ENCODE results near the gene NOL7.

The NOL7 gene

DNA sequence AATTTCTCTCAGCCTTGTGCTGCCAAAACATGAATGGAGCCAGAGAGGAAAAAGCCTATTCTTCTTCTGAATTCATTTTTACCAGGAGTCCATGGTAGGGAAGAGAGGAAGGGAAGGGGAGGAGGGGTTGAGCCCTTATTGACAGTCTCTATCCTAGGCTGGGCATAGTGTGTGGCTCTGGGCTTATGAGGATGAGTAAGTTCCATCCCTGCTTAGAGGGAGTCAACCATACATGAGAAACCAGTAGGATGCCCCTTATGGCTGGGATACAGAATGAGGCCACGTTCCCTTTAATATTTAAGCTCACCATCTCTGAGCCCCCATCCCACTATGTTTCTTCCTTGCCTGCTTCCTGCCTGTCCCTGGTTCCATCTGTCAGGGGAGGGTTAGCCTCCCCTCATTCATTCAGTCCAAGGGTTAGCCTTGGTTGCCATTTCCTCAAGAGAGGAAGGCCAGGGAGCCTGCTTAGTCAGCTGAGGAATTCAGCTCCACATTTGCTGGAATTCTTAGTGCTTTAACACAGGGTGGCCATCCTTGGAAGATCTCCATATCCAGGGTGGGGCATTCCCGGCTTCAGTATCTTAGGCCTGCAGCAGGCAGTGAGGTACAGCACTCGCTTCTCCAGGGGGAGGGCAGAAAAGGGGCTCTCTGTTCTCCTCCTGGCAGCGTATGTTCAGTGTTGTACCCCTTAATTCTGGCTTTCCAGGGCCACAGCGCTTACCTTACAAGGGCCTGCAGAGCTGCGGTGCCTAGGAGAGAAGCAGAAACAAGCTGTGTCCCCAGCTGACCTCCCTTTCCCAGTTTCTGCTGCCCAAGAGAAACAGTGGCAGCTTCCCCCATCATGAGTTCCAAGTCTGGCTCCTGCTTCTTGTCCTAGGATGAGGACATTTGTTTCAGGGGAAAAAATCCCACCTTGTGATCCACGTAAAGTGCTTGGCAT is 28.3 kb upstream of the NOL7 start:
- H3K27ac Mint-ChIP-seq: no peak overlapping the region
- H3K4me1 Mint-ChIP-seq (ENCODE audit: low read depth): no peaks in the 10 kb centered on the region
- no peaks in the 10 kb centered on the region for H3K9me3 Mint-ChIP-seq
- H3K4me3 Mint-ChIP-seq: no peak overlapping the region
- peaks cover 24% of the 10 kb centered on the region for H3K36me3 Mint-ChIP-seq (ENCODE audit: low read depth)
- no peaks in the 10 kb centered on the region for H3K27me3 Mint-ChIP-seq

DNA sequence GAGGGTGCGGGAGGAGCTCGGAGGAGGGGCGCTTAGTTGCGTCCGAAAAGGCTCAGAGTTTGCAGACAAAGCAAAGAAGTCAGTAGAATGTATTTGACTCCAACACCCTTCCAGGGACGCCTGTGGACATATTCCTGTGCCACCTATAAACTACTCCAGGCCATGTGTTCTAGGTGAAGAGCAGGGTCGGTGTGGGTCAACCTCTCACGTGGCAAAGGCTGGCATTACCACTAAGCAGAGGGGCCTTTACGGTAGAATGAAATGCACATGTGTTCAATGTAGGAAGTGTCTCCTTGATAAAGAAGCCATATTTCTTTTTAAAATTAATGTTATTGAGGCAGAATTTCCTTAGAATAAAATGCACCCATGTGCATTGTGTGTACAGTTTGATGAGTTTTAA is 25.3 kb upstream of the NOL7 start:
- Mint-ChIP-seq H3K27ac (no peak overlapping the region), H3K27me3 (no peaks in the 10 kb centered on the region), H3K4me1 (ENCODE audit: low read depth) (no peaks in the 10 kb centered on the region), H3K4me3 (no peak overlapping the region), H3K9me3 (no peaks in the 10 kb centered on the region), H3K36me3 (ENCODE audit: low read depth) (peaks cover 19% of the 10 kb centered on the region)

DNA sequence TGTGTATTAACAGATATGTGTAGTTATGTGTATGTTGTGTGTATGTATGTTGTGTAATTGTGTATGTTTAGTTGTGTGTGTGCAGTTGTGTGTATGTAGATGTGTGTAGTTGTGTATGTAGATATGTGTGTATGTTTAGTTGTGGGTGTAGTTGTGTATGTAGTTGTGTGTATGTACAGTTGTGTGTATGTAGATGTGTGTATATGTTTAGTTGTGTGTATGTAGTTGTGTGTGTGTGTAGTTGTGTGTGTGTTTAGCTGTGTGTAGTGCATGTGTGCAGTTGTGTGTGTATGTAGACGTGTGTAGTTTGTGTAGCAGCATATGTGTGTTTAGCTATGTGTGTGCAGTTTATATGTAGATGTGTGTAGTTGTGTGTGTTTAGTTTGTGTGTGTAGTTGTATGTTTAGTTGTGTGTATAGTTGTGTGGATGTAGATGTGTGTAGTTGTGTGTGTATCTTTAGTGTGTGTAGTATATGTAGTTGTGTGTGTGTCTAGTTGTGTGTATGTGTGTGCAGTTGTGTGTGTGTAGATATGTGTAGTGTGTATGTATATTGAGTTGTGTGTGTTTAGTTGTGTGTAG is 24.5 kb upstream of the NOL7 start:
- no peak overlapping the region for H3K27ac Mint-ChIP-seq
- no peaks in the 10 kb centered on the region for H3K9me3 Mint-ChIP-seq
- H3K27me3 Mint-ChIP-seq: no peaks in the 10 kb centered on the region
- no peaks in the 10 kb centered on the region for H3K4me1 Mint-ChIP-seq (ENCODE audit: low read depth)
- no peak overlapping the region for H3K4me3 Mint-ChIP-seq
- peaks cover 15% of the 10 kb centered on the region for H3K36me3 Mint-ChIP-seq (ENCODE audit: low read depth)

DNA sequence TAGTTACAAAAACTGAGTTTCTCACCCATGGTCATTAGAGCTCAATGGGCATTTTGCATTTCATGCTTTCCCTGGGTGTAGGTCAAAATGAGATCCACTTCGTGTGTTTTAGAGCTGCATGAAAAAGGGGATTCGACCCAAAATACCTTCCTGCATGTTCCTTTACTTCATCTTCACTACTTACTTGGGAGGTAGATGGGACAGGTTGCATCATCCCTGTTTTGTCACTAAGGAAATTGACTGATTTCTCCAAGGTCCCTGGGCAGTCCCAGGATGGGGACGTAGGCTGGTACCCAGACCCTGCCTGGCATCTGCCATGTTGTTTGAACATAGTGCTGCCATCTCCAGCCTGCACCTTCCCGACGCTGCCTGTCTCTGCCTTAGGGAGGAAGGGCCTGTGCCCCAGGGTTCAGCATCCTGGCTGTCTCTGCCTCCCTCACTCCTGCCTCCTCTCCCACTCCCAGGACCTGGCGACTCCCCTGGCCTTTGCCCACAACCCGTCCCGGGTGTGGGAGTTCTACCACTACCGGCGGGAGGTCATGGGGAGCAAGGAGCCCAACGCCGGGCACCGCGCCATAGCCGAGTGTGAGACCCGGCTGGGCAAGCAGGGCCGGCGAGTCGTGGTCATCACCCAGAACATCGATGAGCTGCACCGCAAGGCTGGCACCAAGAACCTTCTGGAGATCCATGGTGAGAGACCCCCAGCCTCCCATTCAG is 23.8 kb upstream of the NOL7 start:
- Mint-ChIP-seq H3K9me3 (no peaks in the 10 kb centered on the region), H3K36me3 (ENCODE audit: low read depth) (peaks cover 18% of the 10 kb centered on the region), H3K4me3 (no peak overlapping the region), H3K27me3 (no peaks in the 10 kb centered on the region), H3K4me1 (ENCODE audit: low read depth) (no peaks in the 10 kb centered on the region), H3K27ac (no peak overlapping the region)

DNA sequence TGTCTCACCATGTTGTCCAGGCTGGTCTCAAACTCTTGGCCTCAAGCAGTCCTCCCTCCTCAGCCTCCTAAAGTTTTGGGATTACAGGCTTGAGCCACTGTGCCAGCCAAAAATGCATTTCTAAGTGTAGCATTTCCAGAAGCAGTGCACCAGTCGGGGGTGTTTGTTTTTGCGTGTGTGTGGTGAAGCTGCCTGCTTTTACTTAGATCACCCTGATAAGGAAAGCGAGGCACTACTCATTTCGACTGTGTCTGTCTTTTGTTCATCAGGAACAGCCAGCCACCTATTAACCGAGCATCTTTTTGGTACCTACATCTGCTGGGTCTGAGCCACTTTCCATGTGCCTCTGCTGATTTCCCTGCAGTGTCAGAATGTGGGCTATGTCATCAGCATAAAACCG is 22.0 kb upstream of the NOL7 start:
- Mint-ChIP-seq H3K9me3 (no peaks in the 10 kb centered on the region), H3K27me3 (no peaks in the 10 kb centered on the region), H3K4me3 (no peak overlapping the region), H3K27ac (no peak overlapping the region), H3K4me1 (ENCODE audit: low read depth) (no peaks in the 10 kb centered on the region), H3K36me3 (ENCODE audit: low read depth) (peaks cover 20% of the 10 kb centered on the region)

DNA sequence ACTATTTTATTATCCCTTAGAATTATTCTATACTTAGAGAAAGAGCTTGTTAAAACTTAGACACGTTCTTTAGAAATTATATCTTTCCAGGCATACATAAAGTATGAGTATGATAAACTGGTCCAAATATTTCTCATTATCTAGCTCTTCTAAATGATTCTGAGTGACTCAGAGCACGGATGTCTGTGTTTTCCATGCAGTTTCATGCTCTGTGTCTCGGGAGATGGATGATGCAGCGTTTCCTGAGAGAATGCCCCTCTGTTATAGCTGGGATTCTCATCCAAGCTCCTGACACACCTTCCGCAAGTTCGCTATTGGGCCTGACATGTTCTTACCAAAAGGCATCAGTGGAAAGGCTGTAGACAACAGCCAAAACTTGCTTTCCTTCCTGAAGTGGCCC is 21.4 kb upstream of the NOL7 start:
- Mint-ChIP-seq H3K4me3 (no peak overlapping the region), H3K27ac (no peak overlapping the region), H3K4me1 (ENCODE audit: low read depth) (no peaks in the 10 kb centered on the region)

DNA sequence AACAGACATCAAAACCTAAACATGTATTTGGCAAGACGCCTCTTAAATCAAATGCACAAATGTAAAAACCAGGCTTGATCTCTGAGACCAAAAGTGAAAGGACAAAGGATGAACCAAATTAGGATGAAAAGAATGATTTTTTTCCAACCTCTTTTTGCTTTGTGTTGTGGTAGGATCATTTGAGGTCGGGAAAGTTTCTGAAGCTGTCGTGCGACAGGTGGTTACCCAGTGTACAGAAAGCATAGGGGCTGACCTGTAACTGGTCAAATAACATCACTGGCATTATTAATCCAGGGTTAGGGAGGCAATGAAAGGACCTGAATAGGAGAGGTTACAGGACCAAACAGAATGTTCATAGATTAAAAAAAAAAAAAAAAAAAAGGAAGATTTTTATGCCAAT is 18.1 kb upstream of the NOL7 start:
- no peaks in the 10 kb centered on the region for H3K27me3 Mint-ChIP-seq
- no peak overlapping the region for H3K4me3 Mint-ChIP-seq
- H3K9me3 Mint-ChIP-seq: no peaks in the 10 kb centered on the region
- no peaks in the 10 kb centered on the region for H3K4me1 Mint-ChIP-seq (ENCODE audit: low read depth)
- peaks cover 24% of the 10 kb centered on the region for H3K36me3 Mint-ChIP-seq (ENCODE audit: low read depth)
- H3K27ac Mint-ChIP-seq: no peak overlapping the region

More for the DNA sequence above, 21.4 kb upstream of the NOL7 start:
- Mint-ChIP-seq H3K27me3 (no peaks in the 10 kb centered on the region), H3K36me3 (ENCODE audit: low read depth) (peaks cover 21% of the 10 kb centered on the region), H3K9me3 (no peaks in the 10 kb centered on the region)

DNA sequence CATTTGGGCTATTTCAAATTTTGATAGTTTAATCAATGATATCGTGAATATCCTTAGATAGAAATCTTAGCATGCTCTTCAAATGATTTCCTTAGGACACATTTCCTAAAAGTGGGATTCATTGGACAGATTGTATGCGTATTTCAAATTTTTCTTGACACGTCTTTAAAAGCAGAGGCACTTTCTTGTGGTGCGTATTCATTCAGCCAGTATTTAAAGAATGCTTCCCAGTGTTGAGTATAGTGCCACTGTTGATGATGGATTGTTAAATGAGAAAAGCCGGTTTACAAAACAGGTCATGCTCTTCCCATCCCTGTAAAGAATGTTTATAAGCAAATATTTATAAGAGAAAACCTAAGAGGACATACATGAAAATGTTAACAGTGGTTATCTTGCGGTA is 15.1 kb upstream of the NOL7 start:
- no peaks in the 10 kb centered on the region for H3K9me3 Mint-ChIP-seq
- peaks cover 35% of the 10 kb centered on the region for H3K36me3 Mint-ChIP-seq (ENCODE audit: low read depth)
- no peaks in the 10 kb centered on the region for H3K27me3 Mint-ChIP-seq
- H3K27ac Mint-ChIP-seq: no peak overlapping the region
- no peak overlapping the region for H3K4me3 Mint-ChIP-seq
- H3K4me1 Mint-ChIP-seq (ENCODE audit: low read depth): no peaks in the 10 kb centered on the region

DNA sequence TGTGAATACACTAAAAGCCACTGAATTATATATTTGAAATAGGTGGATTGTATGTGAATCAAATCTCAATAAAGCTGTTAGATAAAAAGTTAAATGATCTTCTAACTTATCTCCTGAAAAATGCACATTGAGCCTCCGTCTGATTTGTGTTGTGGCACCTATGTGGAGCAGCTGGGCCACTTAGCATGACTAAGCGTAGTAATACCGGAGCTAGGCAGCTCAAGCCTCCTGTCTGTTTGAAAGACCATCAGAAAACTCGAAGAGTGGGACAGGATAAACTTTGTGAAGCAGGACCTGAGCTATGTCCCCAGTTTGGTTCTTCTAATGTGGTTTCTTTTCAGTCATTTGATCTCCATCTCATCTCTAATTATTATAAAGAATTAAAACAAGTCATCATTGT is 11.0 kb upstream of the NOL7 start:
- no peak overlapping the region for H3K27ac Mint-ChIP-seq
- no peaks in the 10 kb centered on the region for H3K4me1 Mint-ChIP-seq (ENCODE audit: low read depth)
- H3K27me3 Mint-ChIP-seq: no peaks in the 10 kb centered on the region
- H3K9me3 Mint-ChIP-seq: no peaks in the 10 kb centered on the region
- H3K4me3 Mint-ChIP-seq: no peak overlapping the region
- peaks cover 30% of the 10 kb centered on the region for H3K36me3 Mint-ChIP-seq (ENCODE audit: low read depth)

DNA sequence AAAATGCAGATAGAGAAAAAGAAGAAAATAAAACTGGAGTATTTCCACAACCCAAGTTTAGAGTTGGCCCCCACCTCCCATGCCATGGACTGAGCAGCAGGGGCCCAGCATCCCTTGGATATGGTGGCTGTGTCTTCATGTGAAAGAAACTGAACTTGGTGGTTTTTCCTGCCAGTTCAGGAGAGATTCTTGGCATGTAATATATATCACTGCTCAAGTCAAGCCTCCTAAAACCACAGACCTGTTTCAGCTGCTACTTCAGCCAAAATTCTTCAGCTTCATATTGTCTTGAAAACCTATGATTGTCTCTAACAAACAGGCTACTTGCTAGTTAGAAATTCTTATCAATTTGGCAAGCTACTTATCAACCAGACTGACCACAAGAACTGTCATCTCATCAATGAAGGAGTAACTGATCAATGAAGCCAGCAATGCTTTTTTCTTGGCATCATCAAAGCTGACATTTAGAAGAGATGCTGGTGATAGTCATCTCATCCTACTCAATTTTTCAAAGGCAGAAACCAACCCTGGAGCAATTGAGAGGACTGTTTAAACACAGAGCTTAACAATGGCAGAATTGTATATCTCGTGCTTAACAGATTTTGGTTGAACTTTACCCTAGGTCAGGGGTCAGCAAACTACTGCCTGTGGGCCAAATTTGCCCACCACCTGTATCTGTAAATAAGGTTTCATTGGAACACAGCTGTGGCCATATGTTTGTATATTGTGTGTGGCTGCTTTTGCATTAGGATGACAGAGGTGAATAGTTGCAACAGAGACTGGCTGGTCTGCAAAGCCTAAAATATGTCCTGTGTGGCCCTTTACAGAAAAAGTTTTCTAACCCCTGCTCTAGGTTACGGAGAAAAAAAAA is 10.4 kb upstream of the NOL7 start:
- Mint-ChIP-seq H3K36me3 (ENCODE audit: low read depth) (peaks cover 30% of the 10 kb centered on the region), H3K4me1 (ENCODE audit: low read depth) (no peaks in the 10 kb centered on the region), H3K27ac (no peak overlapping the region), H3K27me3 (no peaks in the 10 kb centered on the region), H3K4me3 (no peak overlapping the region), H3K9me3 (no peaks in the 10 kb centered on the region)

DNA sequence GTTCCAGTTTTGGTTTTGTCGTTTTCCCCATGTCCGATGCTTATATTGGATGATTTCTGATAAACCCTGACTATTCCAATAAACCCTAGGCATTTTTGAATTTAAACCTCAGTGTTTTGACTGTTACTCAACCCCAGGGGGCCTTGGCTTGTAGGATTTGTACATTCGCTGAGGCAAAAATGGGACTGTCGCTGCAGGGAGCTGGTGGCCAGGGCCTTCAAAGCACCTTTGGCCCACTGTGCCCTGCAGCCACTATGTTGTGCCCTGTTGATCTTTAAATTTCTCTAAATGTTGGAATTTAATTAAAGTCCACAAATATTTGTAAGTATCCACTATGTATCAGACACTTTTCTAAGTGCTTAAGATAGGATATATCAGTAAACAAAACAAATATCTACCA is 9.5 kb upstream of the NOL7 start:
- no peak overlapping the region for H3K4me3 Mint-ChIP-seq
- H3K27ac Mint-ChIP-seq: no peak overlapping the region
- no peaks in the 10 kb centered on the region for H3K4me1 Mint-ChIP-seq (ENCODE audit: low read depth)
- no peaks in the 10 kb centered on the region for H3K9me3 Mint-ChIP-seq
- no peaks in the 10 kb centered on the region for H3K27me3 Mint-ChIP-seq
- H3K36me3 Mint-ChIP-seq (ENCODE audit: low read depth): peaks cover 30% of the 10 kb centered on the region

DNA sequence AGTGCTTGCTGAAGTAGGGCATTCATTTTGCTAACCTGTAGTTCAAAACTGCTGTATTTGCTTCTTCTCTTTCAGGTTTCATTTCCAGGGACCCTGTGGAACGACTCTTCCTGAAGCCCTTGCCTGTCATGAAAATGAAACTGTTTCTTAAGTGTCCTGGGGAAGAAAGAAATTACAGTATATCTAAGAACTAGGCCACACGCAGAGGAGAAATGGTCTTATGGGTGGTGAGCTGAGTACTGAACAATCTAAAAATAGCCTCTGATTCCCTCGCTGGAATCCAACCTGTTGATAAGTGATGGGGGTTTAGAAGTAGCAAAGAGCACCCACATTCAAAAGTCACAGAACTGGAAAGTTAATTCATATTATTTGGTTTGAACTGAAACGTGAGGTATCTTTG is 3.4 kb upstream of the NOL7 start:
- peaks cover 23% of the 10 kb centered on the region for H3K36me3 Mint-ChIP-seq (ENCODE audit: low read depth)
- H3K4me3 Mint-ChIP-seq: peak overlapping the region; percentile 7
- peak overlapping the region; percentile 9 for H3K27ac Mint-ChIP-seq
- H3K27me3 Mint-ChIP-seq: no peaks in the 10 kb centered on the region
- no peaks in the 10 kb centered on the region for H3K9me3 Mint-ChIP-seq
- peaks cover 33% of the 10 kb centered on the region for H3K4me1 Mint-ChIP-seq (ENCODE audit: low read depth)

DNA sequence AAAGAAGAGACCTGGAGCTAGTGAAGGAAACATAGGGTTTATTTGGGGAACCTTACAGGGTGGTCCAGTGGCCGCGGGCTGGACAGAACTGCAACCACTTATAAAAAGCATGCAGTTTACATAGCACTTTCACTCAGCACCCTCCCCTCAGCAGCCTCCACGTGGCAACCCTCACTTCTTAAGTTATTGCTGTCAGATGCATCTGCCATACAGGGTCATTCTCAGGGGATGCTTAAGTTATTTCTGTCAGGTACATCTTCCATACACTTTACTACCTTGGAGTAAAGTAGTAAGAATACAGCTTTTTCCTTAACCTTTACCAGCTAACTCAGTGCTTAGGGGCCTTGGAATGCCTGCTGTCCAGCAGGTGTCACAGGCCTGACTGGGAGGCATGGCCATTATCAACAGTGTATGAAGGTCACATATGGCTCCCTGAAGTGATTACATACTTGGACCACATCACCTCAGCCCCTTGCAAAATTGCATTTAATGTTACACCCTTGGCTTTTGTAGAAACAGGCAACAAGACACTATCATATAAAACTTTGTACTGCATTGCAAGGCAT is 2.0 kb upstream of the NOL7 start:
- Mint-ChIP-seq H3K4me1 (ENCODE audit: low read depth) (peaks cover 46% of the 10 kb centered on the region), H3K36me3 (ENCODE audit: low read depth) (peaks cover 33% of the 10 kb centered on the region), H3K9me3 (no peaks in the 10 kb centered on the region), H3K27me3 (no peaks in the 10 kb centered on the region), H3K27ac (no peak overlapping the region), H3K4me3 (peak overlapping the region; percentile 97)

DNA sequence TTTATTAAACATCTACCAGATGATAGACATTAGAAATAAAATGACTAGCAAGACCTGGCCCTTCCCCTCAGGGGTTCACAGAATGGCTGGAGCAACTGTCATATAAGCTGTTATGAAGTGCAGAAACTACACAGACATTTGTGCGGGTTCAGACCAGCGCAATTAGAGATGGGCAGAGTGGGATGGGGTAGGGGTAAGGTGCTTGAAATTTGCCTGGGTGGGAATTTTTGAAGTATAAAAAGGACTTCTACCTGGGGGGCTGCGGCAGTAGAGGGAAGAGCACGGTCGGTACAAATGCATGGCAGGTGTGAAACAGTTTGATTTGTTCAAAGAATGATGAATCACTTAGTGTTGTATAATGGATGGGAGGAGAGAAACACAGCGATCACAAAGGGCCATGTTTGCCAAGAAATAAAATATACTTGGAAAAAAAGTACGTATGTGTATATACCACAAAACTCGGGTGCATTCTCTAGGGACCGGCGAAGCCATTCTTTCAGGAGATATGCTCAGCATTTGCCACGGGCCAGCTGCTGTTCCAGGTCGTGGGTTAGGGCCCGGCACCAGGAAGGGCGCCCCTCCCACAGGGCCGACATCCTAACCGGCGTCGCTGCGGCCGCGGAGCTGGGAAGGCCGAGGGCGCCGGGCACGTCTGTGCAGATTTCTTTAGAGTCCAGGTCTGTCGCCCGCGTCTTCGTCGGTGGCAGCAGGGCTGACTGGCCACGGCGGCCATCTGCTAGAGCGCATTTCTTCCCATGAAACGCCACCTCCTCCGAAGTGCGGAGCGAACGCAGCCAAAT is 809 bp upstream of the NOL7 start:
- Mint-ChIP-seq H3K27ac (peak overlapping the region; percentile 97), H3K4me1 (ENCODE audit: low read depth) (peaks cover 51% of the 10 kb centered on the region), H3K9me3 (no peaks in the 10 kb centered on the region), H3K4me3 (peak overlapping the region; percentile 97), H3K36me3 (ENCODE audit: low read depth) (peaks cover 42% of the 10 kb centered on the region), H3K27me3 (no peaks in the 10 kb centered on the region)
